ENCODE results near the gene PPM1K.

PPM1K gene

DNA sequence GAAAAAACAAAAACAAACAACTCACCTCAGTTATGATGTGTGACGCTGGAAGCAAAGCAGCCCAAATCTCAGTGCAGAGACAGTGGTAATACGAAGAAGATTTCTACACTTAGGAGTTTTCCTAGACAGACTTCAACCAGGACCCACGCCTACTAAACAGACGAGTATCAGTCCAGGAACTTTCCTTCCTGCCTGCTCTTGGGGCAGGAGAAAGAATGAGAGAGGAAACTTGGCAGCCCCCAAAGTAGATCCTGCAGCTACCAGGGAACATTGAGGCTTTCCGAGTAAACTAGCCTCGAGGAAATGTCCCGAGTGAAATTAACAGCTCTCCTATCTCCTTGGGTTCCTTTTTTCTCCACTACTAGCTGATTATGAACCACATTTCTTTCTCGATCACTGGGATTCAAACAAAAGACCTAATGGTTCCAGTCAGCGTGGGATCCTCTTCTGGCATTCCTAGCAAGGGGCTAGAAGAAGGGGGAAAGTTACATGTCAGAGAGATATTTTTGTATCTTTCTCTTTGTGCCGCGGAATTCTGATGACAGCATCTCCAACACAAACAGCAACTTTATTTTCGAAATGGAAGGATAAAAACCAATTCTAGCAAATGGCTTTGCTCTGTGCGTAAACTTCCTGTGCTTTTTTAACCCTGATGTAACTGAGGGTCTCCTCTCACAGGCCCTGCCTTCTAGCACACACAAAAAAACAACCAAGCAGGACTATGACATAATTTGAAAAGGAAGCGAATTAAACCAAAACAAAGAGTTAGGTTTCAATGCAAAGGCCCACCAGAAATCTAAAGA is 53.2 kb downstream of the PPM1K start:
- no peak overlapping the region for H3K4me3 ChIP-seq (ENCODE audit: low read length)
- TF ChIP-seq, protein P1, sequence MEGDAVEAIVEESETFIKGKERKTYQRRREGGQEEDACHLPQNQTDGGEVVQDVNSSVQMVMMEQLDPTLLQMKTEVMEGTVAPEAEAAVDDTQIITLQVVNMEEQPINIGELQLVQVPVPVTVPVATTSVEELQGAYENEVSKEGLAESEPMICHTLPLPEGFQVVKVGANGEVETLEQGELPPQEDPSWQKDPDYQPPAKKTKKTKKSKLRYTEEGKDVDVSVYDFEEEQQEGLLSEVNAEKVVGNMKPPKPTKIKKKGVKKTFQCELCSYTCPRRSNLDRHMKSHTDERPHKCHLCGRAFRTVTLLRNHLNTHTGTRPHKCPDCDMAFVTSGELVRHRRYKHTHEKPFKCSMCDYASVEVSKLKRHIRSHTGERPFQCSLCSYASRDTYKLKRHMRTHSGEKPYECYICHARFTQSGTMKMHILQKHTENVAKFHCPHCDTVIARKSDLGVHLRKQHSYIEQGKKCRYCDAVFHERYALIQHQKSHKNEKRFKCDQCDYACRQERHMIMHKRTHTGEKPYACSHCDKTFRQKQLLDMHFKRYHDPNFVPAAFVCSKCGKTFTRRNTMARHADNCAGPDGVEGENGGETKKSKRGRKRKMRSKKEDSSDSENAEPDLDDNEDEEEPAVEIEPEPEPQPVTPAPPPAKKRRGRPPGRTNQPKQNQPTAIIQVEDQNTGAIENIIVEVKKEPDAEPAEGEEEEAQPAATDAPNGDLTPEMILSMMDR (conservative IDR thresholded peaks at IDR 0.05; ENCODE audit: low read depth, low read length), result no peak
- DNase-seq (ENCODE audit: low read depth), result no peak

DNA sequence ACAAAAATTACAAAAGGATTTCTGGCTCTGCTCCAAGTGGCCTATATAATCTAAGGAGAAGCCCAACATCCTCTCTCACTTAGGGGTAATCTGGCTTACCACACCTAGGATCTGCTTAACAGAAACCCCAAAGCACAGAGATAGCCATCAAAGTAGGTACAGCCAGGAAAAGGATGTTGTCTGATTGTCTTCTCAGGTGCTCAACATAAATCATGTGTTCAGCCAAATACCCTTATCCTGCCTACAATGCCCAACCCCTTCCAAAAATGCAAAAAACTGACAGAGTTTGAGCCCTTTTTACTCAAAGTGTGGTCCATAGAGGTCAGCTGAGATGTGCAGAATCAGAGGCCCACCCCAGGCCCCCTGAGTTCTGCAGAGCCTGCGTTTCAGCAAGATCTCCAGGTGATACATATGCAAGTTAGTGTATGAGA is 53.9 kb downstream of the PPM1K start:
- H3K4me3 ChIP-seq (ENCODE audit: low read length), result no peak overlapping the region
- DNase-seq (ENCODE audit: low read depth), result no peak
- TF ChIP-seq, protein P1 (conservative IDR thresholded peaks at IDR 0.05; ENCODE audit: low read depth, low read length), result no peak

DNA sequence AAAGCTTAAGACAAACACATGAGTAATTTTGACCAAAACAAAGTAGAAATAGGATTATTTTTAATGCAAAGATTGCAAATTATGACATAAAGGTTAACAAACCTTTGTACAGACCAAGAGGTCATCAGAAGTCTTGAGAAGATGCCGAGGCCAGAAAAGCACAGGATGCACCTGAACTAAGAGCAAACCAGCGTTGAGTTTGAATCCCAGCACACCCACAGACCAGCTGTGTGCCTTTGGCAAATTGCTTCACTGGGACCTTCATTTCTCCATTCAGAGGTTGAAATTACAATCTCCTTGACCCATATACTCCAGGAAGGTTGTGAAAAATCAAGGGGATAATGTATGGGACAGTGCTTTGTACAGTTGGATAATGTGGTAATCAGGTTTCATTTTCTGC is 56.6 kb downstream of the PPM1K start:
- TF ChIP-seq, protein P1 (conservative IDR thresholded peaks at IDR 0.05; ENCODE audit: low read depth, low read length), result no peak
- DNase-seq (ENCODE audit: low read depth), result no peak
- no peak overlapping the region for H3K4me3 ChIP-seq (ENCODE audit: low read length)

DNA sequence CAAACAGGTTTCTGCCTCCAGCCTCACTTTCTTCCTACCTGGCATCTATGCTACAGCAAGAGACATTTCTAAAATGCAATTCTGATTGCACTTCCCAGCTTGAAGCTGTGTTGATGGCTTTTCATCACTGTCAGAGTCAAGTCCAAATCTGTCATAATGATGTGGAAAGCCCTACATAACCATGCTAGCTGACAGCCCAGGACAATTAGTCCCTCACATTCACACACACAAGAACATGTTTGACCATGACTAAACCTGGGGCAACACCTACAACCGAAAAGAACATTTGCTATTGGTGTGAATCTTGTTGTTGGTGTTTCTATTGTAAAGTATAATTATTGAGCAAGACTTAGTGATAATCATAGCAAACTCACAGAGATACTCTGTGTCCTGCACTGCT is 58.2 kb downstream of the PPM1K start:
- no peak for DNase-seq (ENCODE audit: low read depth)
- H3K4me3 ChIP-seq (ENCODE audit: low read length), result no peak overlapping the region
- TF ChIP-seq, protein P1 (conservative IDR thresholded peaks at IDR 0.05; ENCODE audit: low read depth, low read length), result no peak

DNA sequence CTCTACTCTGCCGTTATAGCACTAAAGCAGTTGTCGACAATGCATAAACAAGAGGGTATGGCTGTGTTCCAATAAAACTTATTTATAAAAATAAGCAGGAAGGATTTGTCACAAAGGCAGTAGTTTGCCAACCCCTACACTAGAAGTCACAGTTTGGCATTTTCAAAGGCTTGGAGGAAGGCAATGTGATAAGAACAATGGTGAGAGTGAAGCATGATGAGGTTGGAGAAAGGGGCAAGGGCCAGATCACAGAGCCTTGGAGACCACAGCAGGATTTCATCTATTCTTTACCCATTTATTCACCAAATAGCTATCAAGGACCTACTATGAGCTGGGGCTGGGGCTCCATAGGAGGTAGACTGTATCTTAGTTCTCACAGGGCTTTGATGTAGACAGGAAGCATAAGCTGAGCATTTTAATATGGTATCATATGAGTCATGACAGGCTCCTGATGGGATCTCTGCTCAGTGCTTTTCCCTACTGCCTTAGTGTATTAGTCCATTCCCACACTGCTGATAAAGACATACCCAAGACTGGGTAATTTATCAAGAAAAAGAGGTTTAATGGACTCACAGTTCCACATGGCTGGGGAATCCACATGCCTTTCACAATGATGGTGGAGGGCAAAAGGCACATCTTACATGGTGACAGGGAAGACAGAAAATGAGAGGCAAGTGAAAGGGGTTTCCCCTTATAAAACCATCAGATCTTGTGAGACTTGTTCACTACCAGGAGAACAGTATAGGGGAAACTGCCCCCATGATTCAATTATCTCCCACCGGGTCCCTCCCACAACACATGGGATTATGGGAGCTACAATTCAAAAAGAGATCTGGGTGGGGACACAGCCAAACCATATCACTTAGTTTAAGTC is 58.9 kb downstream of the PPM1K start:
- TF ChIP-seq, protein P1 (conservative IDR thresholded peaks at IDR 0.05; ENCODE audit: low read depth, low read length), result no peak
- DNase-seq (ENCODE audit: low read depth), result no peak
- H3K4me3 ChIP-seq (ENCODE audit: low read length), result no peak overlapping the region

DNA sequence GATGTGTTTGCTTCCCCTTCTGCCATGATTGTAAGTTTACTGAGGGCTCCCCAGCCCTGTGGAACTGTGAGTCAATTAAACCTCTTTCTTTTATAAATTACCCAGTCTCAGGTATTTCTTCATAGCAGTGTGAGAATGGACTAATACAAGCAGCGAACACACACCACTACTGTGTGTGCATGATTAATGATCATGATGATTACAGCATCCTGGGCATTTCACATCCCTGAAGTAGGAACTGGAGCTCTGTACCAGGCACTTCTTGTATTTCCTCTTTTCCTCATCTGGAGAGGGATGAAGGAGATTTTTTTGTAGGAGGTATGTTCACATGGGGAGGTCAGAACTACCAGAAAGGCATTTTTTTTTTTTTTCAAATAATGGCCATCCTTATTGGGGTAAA is 60.8 kb downstream of the PPM1K start:
- H3K4me3 ChIP-seq (ENCODE audit: low read length), result no peak overlapping the region
- no peak for DNase-seq (ENCODE audit: low read depth)
- TF ChIP-seq, protein P1 (conservative IDR thresholded peaks at IDR 0.05; ENCODE audit: low read depth, low read length), result no peak
